DND-41 (cell line): Measurements from ENCODE around the gene KCTD4.

ENCODE experiments used
- EZH2 ChIP-seq: IDR thresholded peaks from 3 replicates; pipeline ENCODE4 v1.6.1; 2012; ENCODE audit warnings: borderline replicate concordance, low read depth, mild to moderate bottlenecking, moderate library complexity, low read length, inconsistent platforms; ENCODE audit not compliant: severe bottlenecking
- TF ChIP-seq, protein P1 (sequence below): IDR thresholded peaks from 2 replicates; pipeline ENCODE4 v1.5.1; 2012; ENCODE audit warnings: borderline replicate concordance, low read length, moderate library complexity, mild to moderate bottlenecking; ENCODE audit not compliant: poor library complexity, severe bottlenecking; ENCODE audit errors: extremely low read depth

DNA sequence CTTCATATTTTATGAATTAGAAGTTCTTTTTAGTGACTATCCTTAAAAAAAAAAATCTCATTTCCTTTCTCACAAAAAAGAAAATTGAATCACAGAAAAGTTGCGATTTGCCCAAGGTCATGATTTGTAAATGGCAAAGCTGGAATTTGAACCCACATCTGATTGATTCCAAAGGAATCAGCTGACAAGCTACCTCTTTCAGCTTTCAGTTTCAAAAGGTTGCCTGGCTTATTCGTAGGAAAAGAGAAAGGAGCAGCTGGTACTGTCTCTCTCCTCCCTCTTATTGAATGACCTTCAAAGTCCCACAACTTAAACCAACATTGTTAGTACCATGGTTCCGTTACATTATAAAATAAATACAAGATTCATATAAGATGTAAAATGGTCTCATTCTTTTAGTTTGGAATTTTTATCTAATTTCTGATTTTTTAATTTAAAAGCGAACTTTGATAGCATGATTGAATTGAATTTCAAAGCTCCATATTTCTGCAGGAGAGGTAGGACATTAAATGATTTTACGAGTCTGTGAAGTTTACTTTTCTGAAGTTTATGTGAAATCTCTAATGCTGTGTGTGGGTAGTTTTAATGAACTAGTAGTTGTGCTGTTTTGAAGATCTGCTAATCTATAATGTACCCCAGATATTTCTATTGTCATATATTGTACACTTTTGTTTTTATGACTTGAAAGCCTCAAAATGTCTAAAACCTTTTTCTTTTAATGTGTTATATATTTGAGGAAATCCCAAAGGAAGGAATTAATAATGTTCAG, 18.5 kb upstream of the KCTD4 start:
- TF ChIP-seq, protein P1, sequence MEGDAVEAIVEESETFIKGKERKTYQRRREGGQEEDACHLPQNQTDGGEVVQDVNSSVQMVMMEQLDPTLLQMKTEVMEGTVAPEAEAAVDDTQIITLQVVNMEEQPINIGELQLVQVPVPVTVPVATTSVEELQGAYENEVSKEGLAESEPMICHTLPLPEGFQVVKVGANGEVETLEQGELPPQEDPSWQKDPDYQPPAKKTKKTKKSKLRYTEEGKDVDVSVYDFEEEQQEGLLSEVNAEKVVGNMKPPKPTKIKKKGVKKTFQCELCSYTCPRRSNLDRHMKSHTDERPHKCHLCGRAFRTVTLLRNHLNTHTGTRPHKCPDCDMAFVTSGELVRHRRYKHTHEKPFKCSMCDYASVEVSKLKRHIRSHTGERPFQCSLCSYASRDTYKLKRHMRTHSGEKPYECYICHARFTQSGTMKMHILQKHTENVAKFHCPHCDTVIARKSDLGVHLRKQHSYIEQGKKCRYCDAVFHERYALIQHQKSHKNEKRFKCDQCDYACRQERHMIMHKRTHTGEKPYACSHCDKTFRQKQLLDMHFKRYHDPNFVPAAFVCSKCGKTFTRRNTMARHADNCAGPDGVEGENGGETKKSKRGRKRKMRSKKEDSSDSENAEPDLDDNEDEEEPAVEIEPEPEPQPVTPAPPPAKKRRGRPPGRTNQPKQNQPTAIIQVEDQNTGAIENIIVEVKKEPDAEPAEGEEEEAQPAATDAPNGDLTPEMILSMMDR: no peak
- no peak for TF ChIP-seq EZH2
